Gastroesophageal sphincter (tissue), 4 donors: ENCODE measurements around the gene AGBL2. TPM values are rescaled to one million over a fixed set of nuclear protein-coding genes. Genes with fewer than 3 reads are reported as not detected.
"Not testable (repeated sequence)": the region's sequence is repeated elsewhere in the genome, so short reads cannot be mapped to it uniquely, and the experiment has no call there.

Source experiments
- ATAC-seq: fragments of 150-250 bp; one replicate; pipeline ENCODE4 v1.9.1; 2016; ENCODE audit warnings: mild to moderate bottlenecking, moderate library complexity
- H3K27ac ChIP-seq, 4 donors: fragments of 200-600 bp; sonication (generic) in 3 of 4; 1 replicate in 3 of 4; 2 replicates in 1 of 4; pipeline ENCODE4 v1.5.1; 2016 to 2019
- H3K27me3 ChIP-seq: fragments of 200-600 bp; sonication (generic); one replicate; pipeline ENCODE4 v1.5.1; 2019
- H3K36me3 ChIP-seq, 2 donors: fragments of 200-600 bp; sonication (generic); one replicate each; pipeline ENCODE4 v1.5.1; 2019; ENCODE audit warnings: control low read depth in 1 of 2
- H3K4me1 ChIP-seq, 3 donors: fragments of 200-600 bp; sonication (generic); 1 replicate in 2 of 3; 2 replicates in 1 of 3; pipeline ENCODE4 v1.5.1; 2016 to 2019; ENCODE audit warnings: control low read depth in 2 of 3
- H3K4me3 ChIP-seq, 2 donors: fragments of 200-600 bp; sonication (generic); one replicate each; pipeline ENCODE4 v1.5.1; 2019; ENCODE audit warnings: mild to moderate bottlenecking in 1 of 2, moderate library complexity in 1 of 2
- H3K9me3 ChIP-seq, 3 donors: fragments of 200-600 bp; sonication (generic); one replicate each; pipeline ENCODE4 v1.5.1; 2017 to 2019; ENCODE audit warnings: control low read depth in 2 of 3
- CTCF ChIP-seq, 4 experiments: fragments of 200-600 bp in 2 of 4; fragments of 450-650 bp in 2 of 4; sonication (generic) in 1 of 4; IDR thresholded peaks; one replicate each; pipeline ENCODE4 v1.5.1; 2017 to 2019; ENCODE audit warnings: antibody characterized with exemption in 4 of 4, mild to moderate bottlenecking in 2 of 4, moderate library complexity in 2 of 4
- EP300 ChIP-seq: sonication (generic); formaldehyde crosslinking; IDR thresholded peaks from one replicate; pipeline ENCODE4 v1.6.1; 2017; ENCODE audit warnings: antibody characterized with exemption, mild to moderate bottlenecking
- POLR2A ChIP-seq, 2 donors: fragments of 450-650 bp; IDR thresholded peaks; one replicate each; pipeline ENCODE4 v1.6.1; 2017; ENCODE audit warnings: antibody characterized with exemption in 2 of 2, mild to moderate bottlenecking in 2 of 2, moderate library complexity in 1 of 2
- POLR2AphosphoS5 ChIP-seq: sonication (generic); formaldehyde crosslinking; IDR thresholded peaks from one replicate; pipeline ENCODE4 v1.6.1; 2017; ENCODE audit warnings: antibody characterized with exemption
- WGBS, 2 donors: methylation state at CpG; one replicate each; pipeline ENCODE4 v1.1.5; 2018; ENCODE audit warnings: low coverage in 1 of 2; 5-methylcytosine and 5-hydroxymethylcytosine counted together
- total RNA-seq, 4 donors: library from RNA; depleted of rRNA; stranded (reverse); fragments of >200 nt; gene quantifications; one replicate each; pipeline ENCODE4 v1.1.0, GENCODE V29; 2016

AGBL2 gene
- total RNA-seq, 4 donors from 2014 or later: 0.81 to 2.3 (median 1.2) TPM; not detected in 1

GRCh38 chr11:47672283-47672730 is 42.9 kb downstream of the AGBL2 start:
- WGBS, 2 donors: 80 to 100% methylated on average over 1 of the region's 5 CpGs
- no peaks in the 10 kb centered on the region for H3K36me3 ChIP-seq
- H3K27ac ChIP-seq: no peak overlapping the region
- no peak for TF ChIP-seq EP300
- TF ChIP-seq POLR2AphosphoS5: no peak
- no peak for TF ChIP-seq CTCF (IDR thresholded peaks at IDR 0.05)
- H3K27me3 ChIP-seq: no peaks in the 10 kb centered on the region
- no peaks in the 10 kb centered on the region for H3K9me3 ChIP-seq
- H3K4me1 ChIP-seq: no peaks in the 10 kb centered on the region
- ATAC-seq: no peak
- no peak overlapping the region for H3K4me3 ChIP-seq

DNA sequence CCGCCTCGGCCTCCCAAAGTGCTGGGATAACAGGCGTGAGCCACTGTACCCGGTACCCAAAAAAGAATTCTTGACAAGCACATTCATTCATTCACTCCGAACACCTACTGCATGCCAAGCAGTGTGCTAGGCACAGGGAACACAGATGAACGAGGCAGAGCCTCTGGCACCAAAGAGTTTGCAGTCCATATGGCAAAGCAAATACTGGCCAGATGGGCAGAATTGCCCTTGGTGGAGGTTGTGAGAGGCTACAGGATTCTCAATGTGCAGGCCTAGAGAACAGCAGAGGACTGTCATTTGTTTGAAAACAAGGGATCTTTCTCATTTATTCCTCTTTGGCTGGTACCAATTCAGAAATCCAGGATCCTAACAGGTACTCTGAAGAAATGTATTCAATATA is 45.3 kb downstream of the AGBL2 start:
- Histone ChIP-seq H3K4me1 (no peaks in the 10 kb centered on the region), H3K9me3 (no peaks in the 10 kb centered on the region), H3K36me3 (no peaks in the 10 kb centered on the region), H3K4me3 (no peak overlapping the region), H3K27me3 (no peaks in the 10 kb centered on the region), H3K27ac (no peak overlapping the region)
- no peak for TF ChIP-seq CTCF (IDR thresholded peaks at IDR 0.05)
- no peak for TF ChIP-seq POLR2AphosphoS5
- no peak for TF ChIP-seq POLR2A (IDR thresholded peaks at IDR 0.05)
- no peak for TF ChIP-seq EP300
- WGBS, 2 donors: 83 to 94% methylated on average over 1 to 6 of the region's 6 CpGs
- ATAC-seq: no peak

GRCh38 chr11:47668665-47669064 is 46.5 kb downstream of the AGBL2 start:
- TF ChIP-seq POLR2AphosphoS5: no peak
- H3K4me1 ChIP-seq: no peaks in the 10 kb centered on the region
- ATAC-seq: no peak
- no peaks in the 10 kb centered on the region for H3K9me3 ChIP-seq
- H3K36me3 ChIP-seq: no peaks in the 10 kb centered on the region
- H3K27ac ChIP-seq: no peak overlapping the region
- H3K27me3 ChIP-seq: no peaks in the 10 kb centered on the region
- H3K4me3 ChIP-seq: no peak overlapping the region

- no peak overlapping the region for H3K4me3 ChIP-seq
Observed at GRCh38 chr11:47667555-47667954, 47.6 kb downstream of the AGBL2 start.

DNA sequence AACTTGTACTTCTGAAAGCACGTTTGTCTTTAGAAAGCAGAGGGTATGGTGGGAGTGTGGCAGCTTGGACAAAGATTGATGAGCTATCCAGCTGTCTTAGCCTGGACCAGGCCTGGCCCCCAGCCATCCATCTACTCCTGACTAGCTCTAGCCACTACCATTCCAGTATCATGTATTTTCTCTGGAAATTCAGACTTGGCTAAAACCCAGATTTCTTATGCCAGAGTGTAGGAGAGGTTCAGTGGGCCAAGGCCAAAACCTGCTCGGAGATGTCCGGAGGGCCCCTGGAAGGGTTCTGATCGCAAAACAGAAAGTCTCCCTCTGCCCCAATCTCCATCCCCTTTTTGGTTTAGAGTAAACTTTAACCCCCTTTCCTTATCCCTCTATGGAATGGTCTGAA is 48.0 kb downstream of the AGBL2 start:
- Histone ChIP-seq H3K4me3 (no peak overlapping the region), H3K27ac (no peak overlapping the region), H3K9me3 (no peaks in the 10 kb centered on the region), H3K36me3 (no peaks in the 10 kb centered on the region), H3K27me3 (no peaks in the 10 kb centered on the region), H3K4me1 (no peaks in the 10 kb centered on the region)
- WGBS, 2 donors: 46 to 56% methylated on average over 3 to 4 of the region's 4 CpGs
- no peak for ATAC-seq
- TF ChIP-seq POLR2AphosphoS5 (no peak), POLR2A (IDR thresholded peaks at IDR 0.05) (no peak), EP300 (no peak)

More at GRCh38 chr11:47667555-47667954, 47.6 kb downstream of the AGBL2 start:
- Histone ChIP-seq H3K4me1 (no peaks in the 10 kb centered on the region), H3K36me3 (no peaks in the 10 kb centered on the region), H3K9me3 (no peaks in the 10 kb centered on the region), H3K27ac (no peak overlapping the region), H3K27me3 (no peaks in the 10 kb centered on the region)
- TF ChIP-seq CTCF (IDR thresholded peaks at IDR 0.05) (no peak), POLR2AphosphoS5 (no peak), EP300 (no peak), POLR2A (IDR thresholded peaks at IDR 0.05) (no peak)
- 44 to 86% methylated on average over 1 to 2 of the region's 2 CpGs for WGBS, 2 donors
- ATAC-seq: no peak

- H3K4me3 ChIP-seq, H3K27ac ChIP-seq, H3K27me3 ChIP-seq, ATAC-seq, H3K36me3 ChIP-seq, H3K4me1 ChIP-seq, H3K9me3 ChIP-seq: not testable (repeated sequence)
- 91 to 100% methylated on average over 3 to 4 of the region's 4 CpGs for WGBS, 2 donors
Observed at GRCh38 chr11:47664936-47665335, 50.2 kb downstream of the AGBL2 start.

DNA sequence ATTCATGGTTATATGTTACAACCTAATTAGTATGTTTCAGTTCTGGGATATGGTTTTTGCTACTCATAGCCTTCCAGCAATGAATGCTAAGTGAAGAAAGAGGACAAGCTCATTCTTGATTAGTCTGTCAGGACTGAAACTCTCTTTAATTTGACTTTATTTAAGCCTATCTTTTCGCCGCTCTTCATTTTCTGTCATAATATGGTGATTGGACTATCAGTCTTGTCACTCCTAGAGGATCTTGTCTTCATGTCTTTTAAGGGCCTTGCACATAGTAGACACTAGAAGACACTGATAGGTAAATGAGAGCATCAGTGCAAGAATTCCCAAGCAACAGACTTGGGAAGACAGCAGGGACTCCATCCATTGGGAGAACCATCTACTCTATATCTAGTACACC is 53.9 kb downstream of the AGBL2 start:
- WGBS, 2 donors: 93 to 96% methylated on average over 2 of the region's 2 CpGs

More for the DNA sequence above, 53.9 kb downstream of the AGBL2 start:
- H3K4me3 ChIP-seq: no peak overlapping the region
- TF ChIP-seq CTCF (IDR thresholded peaks at IDR 0.05): no peak
- no peak for TF ChIP-seq POLR2A (IDR thresholded peaks at IDR 0.05)
- no peak for TF ChIP-seq POLR2AphosphoS5
- no peak for TF ChIP-seq EP300
- no peaks in the 10 kb centered on the region for H3K27me3 ChIP-seq
- no peak overlapping the region for H3K27ac ChIP-seq
- ATAC-seq: no peak
- H3K4me1 ChIP-seq: no peaks in the 10 kb centered on the region
- H3K9me3 ChIP-seq: no peaks in the 10 kb centered on the region
- no peaks in the 10 kb centered on the region for H3K36me3 ChIP-seq
